OCI-LY3 (cell line): ENCODE data around the gene ITGB1BP1.

ENCODE experiments used
- CTCF ChIP-seq: fragments of 200-600, 300-600 bp; sonication (generic); IDR thresholded peaks from 2 replicates; pipeline ENCODE4 v1.5.1; 2014; ENCODE audit warnings: antibody characterized with exemption, low read length, low read depth
- EZH2phosphoT487 ChIP-seq: fragments of 200-600 bp; shearing (Covaris generic); IDR thresholded peaks from 2 replicates; pipeline ENCODE4 v1.6.1; 2018; ENCODE audit warnings: antibody characterized with exemption, mixed run types, low read depth

- no peak for TF ChIP-seq CTCF
- TF ChIP-seq EZH2phosphoT487 = no peak
Observed at GRCh38 chr2:9428965-9429577, 5.7 kb upstream of the ITGB1BP1 start.
